GM21723 (cell line): ENCODE measurements around the gene KHDC4.

Experiments used
- ATAC-seq: cut with Tn5 transposase; IDR thresholded peaks from one replicate; pipeline ENCODE4 v1.9.1; 2021; ENCODE audit warnings: mild to moderate bottlenecking, moderate library complexity; ENCODE audit not compliant: unreplicated experiment

Gene KHDC4

GRCh38 chr1:155934097-155934935 is at the start of gene KHDC4:
TSS of gene KHDC4 (minus strand) at chr1:155934413. CDS start at chr1:155934373, 40 bp downstream.
- peak; percentile 90 for ATAC-seq

DNA sequence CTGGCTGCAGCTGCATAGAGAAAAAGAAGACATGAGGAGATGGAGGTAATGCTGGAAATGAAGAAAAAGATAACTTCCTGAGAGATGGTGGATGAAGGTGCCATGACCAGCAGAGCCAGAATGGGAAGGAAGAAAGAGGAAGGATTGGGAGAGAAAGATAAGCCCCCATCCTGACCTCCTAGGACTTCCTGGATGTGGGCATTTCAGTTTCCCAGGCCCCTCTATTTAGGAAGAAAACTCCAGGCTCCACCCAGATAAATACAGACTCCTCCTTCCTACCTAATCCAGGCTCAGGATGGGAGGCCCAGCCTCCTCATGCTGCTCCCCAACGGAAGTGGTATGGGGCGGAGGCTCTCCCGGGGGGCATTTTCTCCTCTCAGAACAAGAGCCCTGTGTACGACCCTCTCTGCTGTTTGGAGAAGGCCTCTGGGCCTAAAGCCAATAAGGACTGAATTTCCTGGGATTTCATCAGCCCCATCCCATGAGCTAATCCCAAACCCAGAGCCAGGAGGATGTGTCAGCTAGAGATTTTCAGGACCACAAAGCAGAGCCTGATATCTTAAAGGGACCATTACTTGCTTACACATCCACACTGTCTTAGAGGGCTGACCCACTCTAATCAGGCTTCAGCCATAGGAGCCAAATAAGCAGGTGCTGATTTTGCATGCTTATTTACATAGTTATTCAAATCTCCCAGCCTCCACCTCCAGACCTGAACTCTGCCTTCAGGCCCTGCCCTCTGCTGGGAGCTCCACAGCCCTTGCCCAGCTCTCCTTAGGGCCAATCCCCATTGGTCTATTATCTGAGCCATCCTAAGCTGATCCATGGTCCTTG is 49.2 kb upstream of the KHDC4 start:
- ATAC-seq, result no peak

GRCh38 chr1:155982106-155982505 is 47.9 kb upstream of the KHDC4 start:
- no peak for ATAC-seq

GRCh38 chr1:155981266-155982088 is 47.3 kb upstream of the KHDC4 start:
- no peak for ATAC-seq

DNA sequence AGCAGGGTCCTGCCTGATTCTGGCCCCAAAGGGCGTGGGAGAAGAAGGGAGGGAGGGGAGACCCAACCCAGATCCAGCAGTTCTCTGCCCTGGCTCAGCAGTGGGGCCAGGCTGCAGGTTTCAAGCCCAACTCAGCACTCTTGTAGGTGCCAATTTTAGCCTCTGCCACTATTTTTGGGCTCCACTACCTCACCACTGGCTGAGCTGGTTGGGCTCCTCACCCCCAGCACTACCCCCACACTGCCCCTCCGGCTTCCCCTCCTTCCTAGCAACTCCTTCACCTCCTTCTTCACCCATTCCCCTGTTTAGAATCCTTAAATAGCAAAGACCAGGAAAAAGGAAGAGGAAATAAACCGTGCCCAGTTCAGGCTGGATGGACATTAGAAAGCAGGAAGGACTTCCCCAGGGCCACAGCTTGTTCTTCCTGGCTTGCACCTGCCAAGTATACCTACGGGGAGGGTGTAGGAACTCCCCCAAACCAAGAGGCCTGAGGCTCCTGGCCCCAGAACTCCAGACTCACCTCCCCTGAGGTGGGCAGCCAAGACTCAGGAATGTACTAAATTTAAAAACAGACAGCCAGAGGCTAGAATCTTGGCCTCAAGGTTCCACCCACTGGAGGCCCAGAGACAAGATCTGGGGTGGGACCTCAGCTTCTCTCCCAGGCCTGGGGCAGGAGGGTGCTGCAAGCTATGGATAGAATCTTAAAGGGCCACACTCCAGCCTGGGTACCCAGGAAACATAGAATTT is 45.6 kb upstream of the KHDC4 start:
- ATAC-seq, result no peak

- no peak for ATAC-seq
Observed at GRCh38 chr1:155978973-155979429, 44.8 kb upstream of the KHDC4 start.

DNA sequence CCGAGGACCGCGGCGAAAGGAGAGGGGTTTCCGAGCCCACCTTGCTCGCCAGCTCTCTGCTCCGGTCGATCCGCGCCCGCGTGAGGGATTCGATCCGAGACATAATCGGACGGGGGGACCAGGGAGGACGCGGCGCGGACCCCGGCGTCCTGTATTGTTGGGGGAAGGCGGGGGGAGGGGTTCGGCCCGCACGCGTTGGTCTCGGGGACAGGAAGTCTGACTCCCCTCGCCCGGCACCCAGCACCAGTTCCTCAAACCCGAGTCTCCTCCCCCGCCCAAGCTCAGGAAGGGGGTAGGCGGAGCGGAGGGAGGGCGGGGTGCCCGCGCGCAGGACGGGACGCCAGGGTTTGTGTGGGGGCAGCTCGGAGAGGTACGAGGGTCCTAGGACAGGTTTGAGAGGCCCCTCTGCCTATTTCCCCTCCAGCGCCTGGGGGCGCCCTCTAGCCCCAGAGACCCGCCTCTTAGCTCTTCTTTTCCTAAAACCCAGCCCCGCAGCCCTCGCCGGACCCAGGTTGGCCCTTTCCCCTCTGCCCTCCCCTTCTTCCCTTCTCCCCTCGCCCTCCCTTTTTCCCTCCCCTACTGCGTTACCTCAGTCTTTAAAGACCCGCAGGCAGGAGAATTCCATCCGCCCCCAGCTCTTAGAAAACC is 44.2 kb upstream of the KHDC4 start, which contains the start of gene ARHGEF2:
Gene ARHGEF2, minus strand, starts transcription at position 223 of the 648 bp plus-strand sequence. Its CDS starts 120 bp downstream, at position 103.
- peak; percentile 53 for ATAC-seq

DNA sequence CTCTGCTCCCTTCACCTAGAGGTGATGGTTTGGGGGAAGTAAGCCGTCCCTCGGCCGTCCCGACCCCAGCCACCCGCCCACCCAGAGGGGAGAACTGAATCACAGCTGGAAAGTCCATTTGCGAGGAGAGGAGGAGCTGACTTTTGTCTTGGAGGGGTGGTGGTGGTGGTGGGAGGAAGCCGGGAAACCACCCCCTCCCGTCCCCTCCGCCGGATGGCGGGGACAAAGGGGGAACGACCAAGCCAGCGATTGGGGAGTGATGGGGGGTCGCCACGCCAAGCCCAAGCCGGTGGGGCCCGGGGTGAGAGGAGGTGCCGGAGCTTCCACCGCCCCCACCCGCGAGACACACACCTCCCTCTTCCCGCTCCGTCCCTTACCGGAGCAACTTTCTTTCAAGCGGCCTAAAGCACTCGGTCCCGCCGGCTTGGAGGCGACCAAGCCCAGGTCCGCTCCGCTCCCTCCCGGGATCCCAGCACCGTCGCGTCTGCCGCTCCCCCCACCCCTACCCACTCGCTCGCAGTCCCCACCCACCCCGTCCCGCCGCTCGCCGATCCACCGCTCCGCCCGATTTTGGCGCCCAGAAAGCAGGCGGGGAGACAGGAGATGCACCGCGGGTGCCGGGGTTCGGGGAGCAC is 43.6 kb upstream of the KHDC4 start:
- no peak for ATAC-seq

DNA sequence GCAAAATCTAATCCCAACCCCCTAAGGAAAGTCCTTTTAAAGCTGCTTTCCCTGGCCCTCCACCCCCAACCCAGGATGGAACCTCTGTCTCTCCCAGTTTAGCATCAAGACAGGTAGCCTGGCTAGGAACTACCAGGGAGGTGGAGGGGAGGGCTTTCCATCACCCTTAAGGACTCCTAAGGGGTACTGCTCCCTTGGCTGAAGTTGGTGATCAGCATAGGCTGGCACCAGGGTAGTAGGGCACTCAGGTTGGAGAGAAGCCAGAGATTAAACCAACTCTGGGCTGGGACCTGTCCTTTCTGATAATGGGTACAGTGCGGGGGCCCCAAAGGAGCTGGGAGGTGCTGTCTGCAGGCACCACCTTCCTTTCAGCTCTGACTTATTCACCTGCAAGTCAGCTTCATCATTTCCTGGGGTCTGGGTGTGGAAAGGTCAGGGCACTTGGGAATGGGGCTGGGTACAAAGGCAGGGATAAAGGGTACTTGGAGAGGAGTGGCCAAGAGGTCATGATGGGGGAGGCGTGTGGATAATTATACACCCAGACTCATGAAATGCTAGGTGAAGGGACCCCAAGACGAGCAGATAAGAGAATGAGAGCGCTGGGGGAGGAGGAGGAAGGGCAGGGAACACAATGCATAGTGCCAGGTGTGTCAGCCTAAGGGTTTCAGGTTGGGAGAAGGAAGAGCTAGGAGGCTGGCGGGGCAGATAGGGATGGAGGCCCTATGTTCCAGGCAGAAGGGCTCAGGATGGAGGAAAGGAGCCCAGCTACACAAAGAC is 42.9 kb upstream of the KHDC4 start:
- no peak for ATAC-seq

- no peak for ATAC-seq
Observed at GRCh38 chr1:155976062-155976912, 42.1 kb upstream of the KHDC4 start.

- ATAC-seq, result no peak
Observed at GRCh38 chr1:155975375-155976061, 41.3 kb upstream of the KHDC4 start.

DNA sequence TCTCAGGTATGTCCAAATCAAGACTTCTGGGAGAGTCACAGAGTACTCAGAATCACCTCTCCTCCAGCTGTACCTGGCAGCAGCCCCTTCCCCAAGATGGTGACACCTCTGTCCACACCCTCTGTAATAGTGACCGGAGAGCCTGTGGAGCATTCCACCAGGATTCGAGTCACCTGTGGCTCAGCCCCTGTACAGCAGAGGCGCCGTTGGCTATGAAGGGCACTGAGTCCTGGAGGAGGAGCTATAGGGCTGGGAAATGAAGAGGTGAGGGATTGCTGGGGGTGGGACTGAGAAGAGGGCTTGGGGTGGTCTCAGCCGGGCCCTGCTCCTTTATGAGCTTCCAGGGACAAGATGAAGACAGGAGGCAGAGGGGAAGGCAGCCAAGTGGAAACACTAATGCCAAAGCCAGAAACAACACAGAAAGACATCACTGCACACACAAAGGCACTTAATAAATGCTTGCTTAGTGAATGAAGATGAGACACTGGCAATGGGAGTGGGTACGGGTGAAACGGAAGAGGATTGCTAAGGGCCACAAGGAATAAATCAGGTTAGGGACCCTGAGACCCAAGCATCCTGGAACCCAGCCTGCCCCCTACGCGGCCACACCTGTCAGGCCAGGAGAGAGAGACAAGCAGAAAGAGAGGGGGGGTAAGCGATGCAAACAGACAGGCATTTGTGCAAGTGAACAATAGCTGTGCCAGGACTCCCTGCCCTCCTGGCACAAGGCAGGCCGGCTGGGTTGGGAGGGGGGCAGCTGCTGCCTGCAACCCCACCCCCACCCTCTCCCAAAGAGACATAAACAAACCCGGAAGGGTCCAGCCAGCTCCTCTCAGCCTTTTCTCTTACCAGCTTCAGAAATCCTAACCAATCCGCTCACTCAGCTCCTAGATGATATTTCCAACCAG is 40.2 kb upstream of the KHDC4 start:
- ATAC-seq, result no peak

- no peak for ATAC-seq
Observed at GRCh38 chr1:155973723-155974122, 39.5 kb upstream of the KHDC4 start.

GRCh38 chr1:155971910-155972809 is 37.9 kb upstream of the KHDC4 start:
- ATAC-seq, result no peak
